HuH-7.5 (cell line): ENCODE measurements around the gene PYGB.
"Not testable (repeated sequence)": the region's sequence is repeated elsewhere in the genome, so short reads cannot be mapped to it uniquely, and the experiment has no call there.

ENCODE experiments used
- DNase-seq: peaks from one replicate; pipeline ENCODE4 v3.0.0; 2011; ENCODE audit warnings: low spot score

The PYGB gene

GRCh38 chr20:25230166-25230831 is 17.6 kb upstream of the PYGB start:
- DNase-seq = no peak

GRCh38 chr20:25233016-25233772 is 14.7 kb upstream of the PYGB start:
- DNase-seq = peak; percentile 91

GRCh38 chr20:25234009-25234849 is 13.7 kb upstream of the PYGB start:
- DNase-seq = not testable (repeated sequence)

- DNase-seq = no peak
Observed at GRCh38 chr20:25236450-25237304, 11.2 kb upstream of the PYGB start.

- peak; percentile 59 for DNase-seq
Observed at GRCh38 chr20:25237610-25238318, 10.1 kb upstream of the PYGB start.

- DNase-seq = no peak
Observed at GRCh38 chr20:25238319-25239037, 9.4 kb upstream of the PYGB start.

GRCh38 chr20:25239387-25240370 is 8.2 kb upstream of the PYGB start:
- DNase-seq = no peak

- not testable (repeated sequence) for DNase-seq
Observed at GRCh38 chr20:25240851-25241658, 6.8 kb upstream of the PYGB start.

- not testable (repeated sequence) for DNase-seq
Observed at GRCh38 chr20:25241659-25241955, 6.3 kb upstream of the PYGB start.

GRCh38 chr20:25242231-25242630 is 5.7 kb upstream of the PYGB start:
- DNase-seq = no peak

- DNase-seq = no peak
Observed at GRCh38 chr20:25243416-25243979, 4.4 kb upstream of the PYGB start.

GRCh38 chr20:25244976-25245375 is 2.9 kb upstream of the PYGB start:
- no peak for DNase-seq

- DNase-seq = no peak
Observed at GRCh38 chr20:25245461-25245860, 2.4 kb upstream of the PYGB start.

- DNase-seq = no peak
Observed at GRCh38 chr20:25246182-25246999, 1.5 kb upstream of the PYGB start.

GRCh38 chr20:25247000-25247517 is 826 bp upstream of the PYGB start:
- peak; percentile 88 for DNase-seq

- DNase-seq = peak; percentile 81
Observed at GRCh38 chr20:25247518-25247955, 348 bp upstream of the PYGB start.

- DNase-seq = no peak
Observed at GRCh38 chr20:25248786-25249172, 894 bp downstream of the PYGB start.
